Activated T-cell treated with anti-CD3 and anti-CD28 coated beads for 4 hours (primary cell): ENCODE data around the gene CAMTA1.
"Not testable (repeated sequence)": the region's sequence is repeated elsewhere in the genome, so short reads cannot be mapped to it uniquely, and the experiment has no call there.

ENCODE experiments used
- DNase-seq: peaks from one replicate; pipeline ENCODE4 v3.0.0-alpha.2; 2020

Gene CAMTA1

GRCh38 chr1:7300893-7301663 is 515.8 kb downstream of the CAMTA1 start:
- DNase-seq = no peak

GRCh38 chr1:7301664-7301981 is 516.4 kb downstream of the CAMTA1 start:
- no peak for DNase-seq

DNA sequence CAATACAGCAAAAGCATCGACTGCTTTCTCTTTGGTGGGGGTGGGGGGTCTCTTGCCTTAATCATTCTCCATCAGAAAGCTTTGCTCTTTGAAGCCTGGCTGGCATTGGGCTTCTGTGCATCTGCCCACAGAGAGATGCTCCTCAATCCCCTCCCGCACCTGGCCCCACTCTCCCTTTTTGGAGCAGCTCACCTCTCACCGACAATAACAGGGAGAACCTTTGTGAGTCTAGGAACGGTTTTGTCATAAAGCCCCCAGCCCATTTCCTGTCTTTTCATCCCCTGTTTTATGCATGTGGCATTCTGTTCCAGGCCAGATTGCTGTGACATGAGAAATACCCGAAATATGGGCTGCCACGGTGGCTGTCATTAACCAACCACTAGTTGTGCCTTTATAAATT is 516.9 kb downstream of the CAMTA1 start:
- DNase-seq = no peak

DNA sequence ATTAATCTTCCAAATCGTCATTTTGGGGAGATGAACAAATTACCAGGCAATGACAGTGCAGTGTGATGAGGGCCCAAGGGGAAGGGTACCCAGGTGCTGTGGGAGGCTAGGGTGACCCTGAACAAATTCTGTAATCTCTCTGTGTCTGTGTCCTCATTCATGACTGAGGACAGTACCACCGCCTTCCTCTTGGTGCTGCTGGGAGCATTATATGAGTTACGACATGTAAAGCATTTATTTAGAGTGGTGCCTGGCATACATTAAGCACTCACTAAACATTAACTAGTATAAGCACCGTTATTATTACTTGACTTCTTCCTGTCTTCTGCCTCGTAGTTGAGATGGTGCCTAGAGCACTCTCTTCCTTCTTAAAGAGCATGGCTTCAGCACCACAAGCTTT is 517.6 kb downstream of the CAMTA1 start:
- DNase-seq = no peak

GRCh38 chr1:7303554-7304317 is 518.5 kb downstream of the CAMTA1 start:
- DNase-seq = no peak

DNA sequence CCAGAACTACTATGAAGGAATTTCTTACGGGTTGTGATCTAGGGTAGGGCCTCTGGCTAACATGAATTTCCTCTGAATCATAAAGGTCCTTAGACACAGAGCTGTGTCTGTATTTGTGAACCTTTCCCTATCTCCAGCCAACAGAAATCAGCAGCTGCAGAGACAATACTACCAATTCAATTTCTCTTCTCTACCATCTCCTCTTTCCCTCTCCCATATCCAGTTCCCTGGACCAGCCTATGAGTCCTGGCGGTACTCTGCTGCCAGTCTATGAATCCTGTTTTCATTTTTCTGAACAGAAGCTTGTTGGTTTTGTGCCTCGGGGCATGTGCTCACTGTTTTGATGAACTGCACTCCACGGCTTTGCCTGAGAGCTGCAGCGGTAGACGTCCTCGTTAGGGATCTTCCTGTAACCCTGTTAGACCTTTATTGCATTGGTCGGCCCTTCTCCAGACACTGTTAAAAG is 527.9 kb downstream of the CAMTA1 start:
- DNase-seq = no peak

DNA sequence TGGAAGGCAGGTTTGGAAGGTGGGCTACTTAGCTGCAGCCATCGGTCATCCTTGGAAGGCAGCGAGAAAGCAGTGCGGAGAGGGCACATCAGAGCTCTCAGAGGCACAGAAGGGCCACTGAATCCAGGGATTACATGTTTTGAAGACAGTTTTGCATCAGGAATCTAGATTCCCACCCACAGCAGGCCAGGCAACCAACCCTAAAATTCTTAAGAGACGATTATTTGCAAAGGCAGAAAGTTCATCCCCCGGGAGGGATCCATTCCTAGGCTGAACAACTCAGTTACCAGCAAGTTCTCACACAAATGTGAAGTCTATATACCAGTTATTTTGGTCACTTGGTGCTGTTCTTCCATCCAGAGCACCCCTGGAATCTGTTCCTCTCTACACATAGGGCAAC is 528.6 kb downstream of the CAMTA1 start:
- DNase-seq = no peak

- no peak for DNase-seq
Observed at GRCh38 chr1:7315316-7315715, 530.1 kb downstream of the CAMTA1 start.

GRCh38 chr1:7315946-7316345 is 530.7 kb downstream of the CAMTA1 start:
- DNase-seq = no peak

DNA sequence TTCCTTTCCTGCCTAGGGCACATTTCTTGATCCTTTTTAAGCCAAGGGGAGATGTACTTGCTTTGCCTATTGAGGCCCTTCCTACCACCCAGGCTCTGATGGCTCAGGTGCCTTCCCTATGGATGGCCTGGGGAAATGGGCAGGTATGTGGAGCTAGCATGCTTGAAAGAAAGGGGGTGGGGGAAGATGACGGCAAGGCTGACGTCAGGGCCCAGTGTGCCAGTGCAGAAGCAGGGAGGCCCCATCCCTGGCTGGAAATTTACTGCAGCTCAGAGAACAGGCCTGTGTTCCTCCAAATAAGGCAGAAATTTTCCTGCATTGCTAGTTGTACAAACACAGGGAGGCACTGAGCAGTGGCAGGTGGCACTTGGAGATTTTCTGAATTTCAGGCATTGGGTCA is 532.6 kb downstream of the CAMTA1 start:
- no peak for DNase-seq

DNA sequence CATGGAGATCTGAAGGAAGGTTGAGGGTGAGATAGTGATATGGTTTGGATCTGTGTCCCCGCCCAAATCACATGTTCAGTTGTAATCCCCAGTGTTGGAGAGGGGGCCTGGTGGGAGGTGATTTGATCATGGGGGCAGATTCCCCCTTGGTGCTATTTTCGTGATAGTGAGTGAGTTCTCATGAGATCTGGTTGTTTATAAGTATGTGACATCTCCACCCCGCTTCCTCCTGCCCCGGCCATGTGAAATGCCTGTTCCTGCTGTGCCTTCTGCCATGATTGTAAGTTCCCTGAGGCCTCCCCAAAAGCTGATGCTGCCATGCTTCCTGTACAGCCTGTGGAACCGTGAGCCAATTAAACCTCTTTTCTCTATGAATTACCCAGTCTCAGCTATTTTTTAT is 533.9 kb downstream of the CAMTA1 start:
- no peak for DNase-seq

DNA sequence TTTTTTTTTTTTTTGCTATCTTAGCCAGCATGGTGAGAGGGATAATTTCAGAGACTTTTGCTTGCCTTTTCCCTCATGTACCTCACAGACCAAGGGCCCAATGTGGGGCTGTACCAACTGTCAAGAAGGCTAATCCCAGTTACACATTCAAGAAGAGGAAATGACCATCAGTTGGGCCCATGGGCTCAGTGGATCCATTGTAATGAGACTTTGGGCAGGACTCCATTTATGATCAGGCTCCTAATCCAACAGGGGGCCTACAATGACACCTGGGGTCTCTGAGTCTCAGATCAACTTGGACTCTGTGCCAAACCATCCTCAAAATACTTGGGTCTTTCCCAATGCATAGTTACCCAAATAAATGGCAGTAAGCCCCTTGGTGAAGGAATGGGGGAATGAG is 535.4 kb downstream of the CAMTA1 start:
- DNase-seq = no peak

- no peak for DNase-seq
Observed at GRCh38 chr1:7322283-7322785, 537.1 kb downstream of the CAMTA1 start.

- DNase-seq = no peak
Observed at GRCh38 chr1:7322912-7323311, 537.7 kb downstream of the CAMTA1 start.

DNA sequence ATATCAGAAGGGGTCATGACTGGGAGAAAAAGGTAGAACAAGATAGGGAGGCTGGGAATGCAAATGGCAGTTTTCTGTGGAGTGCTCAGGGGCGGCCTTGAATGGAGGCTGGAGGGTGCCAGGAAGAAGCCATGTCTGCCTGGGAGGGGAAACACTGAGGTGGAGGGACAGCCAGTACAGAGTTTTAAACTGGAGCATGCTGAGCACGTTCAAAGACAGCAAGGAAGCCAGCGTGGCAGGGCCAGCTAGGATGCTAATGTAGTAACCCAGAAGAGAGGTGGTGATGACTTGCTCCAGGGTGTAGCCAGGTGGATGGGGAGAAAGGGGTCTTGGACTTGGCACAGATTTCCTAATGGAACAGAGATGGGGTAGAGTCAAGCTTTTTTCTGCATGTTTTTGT is 540.0 kb downstream of the CAMTA1 start:
- no peak for DNase-seq

- no peak for DNase-seq
Observed at GRCh38 chr1:7326366-7326765, 541.1 kb downstream of the CAMTA1 start.

DNA sequence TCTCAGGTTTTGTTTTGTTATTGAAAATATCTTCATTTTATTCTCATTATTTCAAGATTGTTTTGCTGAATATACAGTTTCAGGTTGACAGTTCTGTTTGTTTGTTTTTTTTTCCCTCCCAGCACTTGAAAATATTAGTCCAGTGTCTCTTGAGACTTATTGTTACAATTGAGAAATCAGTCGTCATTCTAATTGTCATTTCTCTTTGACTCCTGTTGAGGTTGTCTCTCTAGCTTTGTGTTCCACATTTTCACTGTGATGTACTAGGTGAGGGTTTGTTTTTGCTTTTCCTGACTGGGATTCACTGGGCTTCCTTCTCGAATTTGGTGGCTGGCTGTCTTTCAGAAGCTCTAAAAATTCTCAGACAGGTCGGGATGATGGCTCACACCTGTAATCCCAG is 542.6 kb downstream of the CAMTA1 start:
- no peak for DNase-seq

GRCh38 chr1:7329868-7330615 is 544.8 kb downstream of the CAMTA1 start:
- no peak for DNase-seq

GRCh38 chr1:7330726-7331125 is 545.5 kb downstream of the CAMTA1 start:
- not testable (repeated sequence) for DNase-seq

- DNase-seq = no peak
Observed at GRCh38 chr1:7331926-7332535, 546.8 kb downstream of the CAMTA1 start.

DNA sequence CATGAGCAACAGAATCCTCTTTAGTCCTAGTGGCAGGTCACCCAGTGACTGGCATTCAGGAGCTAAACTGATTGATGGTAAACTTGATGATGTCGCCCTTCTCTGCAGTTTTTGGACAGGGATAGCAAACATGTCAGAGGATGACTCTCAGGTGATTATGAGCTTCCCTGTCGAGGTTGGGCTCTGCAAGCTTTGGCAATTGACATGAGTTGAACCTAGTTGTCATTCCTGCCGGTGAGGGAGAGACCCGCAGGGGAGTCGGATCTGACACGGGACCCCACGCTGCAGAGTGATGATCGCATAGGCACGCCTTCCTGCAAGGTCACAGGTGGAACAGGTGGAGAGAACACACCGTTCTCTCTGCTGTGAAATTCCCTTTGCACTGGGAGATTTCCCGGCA is 547.8 kb downstream of the CAMTA1 start:
- DNase-seq = no peak

DNA sequence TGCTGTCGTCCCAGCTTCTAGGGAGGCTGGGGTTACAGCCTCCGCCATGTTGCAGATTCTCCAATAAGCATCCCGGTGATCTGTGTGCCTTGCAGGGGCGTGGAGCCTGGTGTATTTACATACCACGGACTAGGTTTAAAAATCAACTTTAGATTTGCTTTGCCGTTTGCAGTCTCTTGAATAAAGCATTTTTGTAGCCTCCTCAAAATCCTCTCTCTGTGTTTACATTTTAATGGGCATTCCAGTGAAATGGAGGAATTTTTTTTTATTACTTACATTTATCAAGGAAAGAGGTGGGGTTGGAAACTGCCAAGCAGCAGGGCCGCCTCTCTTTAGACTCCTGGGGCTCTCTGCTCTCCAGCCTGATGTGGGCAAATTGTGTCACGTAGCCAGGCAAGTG is 548.4 kb downstream of the CAMTA1 start:
- no peak for DNase-seq

DNA sequence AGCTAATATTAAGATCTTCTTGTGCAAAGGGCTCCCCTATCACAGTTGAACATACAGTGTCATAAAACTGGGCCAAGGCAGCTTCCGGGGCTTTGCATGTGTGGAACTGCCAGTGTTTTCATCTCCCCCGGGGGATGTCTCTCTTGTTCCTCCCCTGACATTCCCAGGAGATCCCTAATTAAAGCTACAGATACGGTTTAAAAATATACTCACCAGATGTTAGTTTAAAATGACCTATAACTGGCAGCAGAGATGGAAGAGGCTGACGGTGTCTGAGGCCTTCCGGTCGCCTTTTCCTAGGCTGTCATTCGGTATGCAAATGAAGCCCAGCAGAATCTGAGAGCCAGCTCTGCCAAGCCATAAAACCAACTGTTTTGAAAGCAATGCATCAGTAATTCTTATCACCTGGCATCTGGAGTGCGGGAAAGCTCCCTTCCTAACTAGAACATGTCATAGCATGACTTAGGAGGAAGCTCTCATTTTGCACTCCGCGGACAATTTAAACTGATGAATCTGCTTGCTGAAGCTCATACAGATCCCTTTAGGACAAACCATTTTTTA is 549.3 kb downstream of the CAMTA1 start:
- no peak for DNase-seq
